Activated CD4-positive, alpha-beta T cell treated with anti-CD3 and anti-CD28 coated beads, Interleukin-2, Interleukin-4, amounts not matched to agents 100 ng/mL and 50 ng/mL, durations not matched to agents 16 hours and 8 hours (primary cell): ENCODE data around the gene ACTR2.
"Not testable (repeated sequence)": the region's sequence is repeated elsewhere in the genome, so short reads cannot be mapped to it uniquely, and the experiment has no call there.

Experiments
- DNase-seq: peaks from one replicate; pipeline ENCODE4 v3.0.0-alpha.2; 2020; ENCODE audit warnings: low spot score

ACTR2 gene

DNA sequence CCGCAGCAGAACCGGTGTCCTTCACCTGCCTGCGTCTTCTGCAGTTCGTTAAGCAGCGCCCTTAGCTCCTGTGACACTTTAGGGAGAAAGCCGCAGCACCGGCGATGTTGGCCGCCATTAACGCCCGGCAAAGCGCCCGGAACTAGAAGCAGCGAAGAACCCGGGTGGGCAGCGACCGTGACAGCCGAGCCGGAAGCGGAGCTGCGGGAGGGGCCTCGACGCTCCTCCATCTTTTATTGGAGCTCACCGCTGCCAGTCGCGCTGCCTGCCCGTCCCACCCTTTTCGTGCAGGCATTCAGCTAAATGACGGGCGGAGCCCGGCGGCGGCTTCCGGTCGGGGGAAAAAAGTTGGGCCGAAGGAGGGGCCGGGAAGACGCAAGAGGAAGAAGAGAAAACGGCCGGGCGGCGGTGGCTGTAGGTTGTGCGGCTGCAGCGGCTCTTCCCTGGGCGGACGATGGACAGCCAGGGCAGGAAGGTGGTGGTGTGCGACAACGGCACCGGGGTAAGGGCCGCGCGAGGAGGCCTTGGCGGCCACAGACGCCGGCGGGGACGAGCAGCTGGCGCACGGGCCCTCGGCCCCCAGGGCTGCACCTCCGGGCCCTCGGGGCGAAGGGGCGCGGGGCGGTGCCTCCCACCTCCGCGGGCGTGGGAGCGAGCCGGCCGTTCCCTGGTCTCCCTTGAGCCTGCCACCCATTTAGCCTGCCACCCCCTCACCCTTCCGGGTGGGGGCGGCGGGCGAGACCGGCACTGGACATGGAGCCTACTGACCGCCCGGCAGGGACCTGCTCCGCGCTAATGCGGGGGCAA is at the start of gene ACTR2:
TSS of gene ACTR2 (plus strand) at position 376 of the 807 bp plus-strand sequence. CDS start at position 455, 79 bp downstream.
- peak; percentile 97 for DNase-seq

DNA sequence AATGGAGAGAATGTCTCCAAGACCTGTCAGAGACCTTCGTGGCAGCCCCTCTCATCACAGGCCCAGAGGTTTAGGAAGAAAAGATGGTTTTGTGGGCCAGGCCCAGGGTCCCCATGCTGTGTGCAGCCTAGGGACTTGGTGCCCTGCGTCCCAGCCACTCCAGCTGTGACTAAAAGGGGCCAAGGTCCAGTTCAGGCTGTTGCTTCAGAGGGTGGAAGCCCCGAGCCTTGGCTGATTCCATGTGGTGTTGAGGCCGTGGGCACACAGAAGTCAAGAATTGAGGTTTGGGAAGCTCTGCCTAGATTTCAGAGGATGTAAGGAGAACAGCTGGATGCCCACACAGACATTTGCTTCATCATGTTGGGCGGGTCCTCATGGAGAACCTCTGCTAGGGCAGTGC is 45.1 kb upstream of the ACTR2 start:
- no peak for DNase-seq

DNA sequence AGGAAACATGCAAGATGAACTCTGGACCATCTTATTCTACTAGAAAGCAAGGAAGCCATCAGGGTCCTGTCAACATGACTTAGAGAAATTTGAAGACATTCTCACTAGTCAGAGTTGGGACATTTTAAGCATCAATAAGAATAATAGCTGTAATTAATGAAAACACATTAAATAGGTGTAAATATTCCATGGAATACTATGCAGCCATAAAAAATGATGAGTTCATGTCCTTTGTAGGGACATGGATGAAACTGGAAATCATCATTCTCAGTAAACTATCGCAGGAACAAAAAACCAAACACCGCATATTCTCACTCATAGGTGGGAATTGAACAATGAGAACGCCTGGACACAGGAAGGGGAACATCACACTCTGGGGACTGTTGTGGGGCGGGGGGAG is 44.2 kb upstream of the ACTR2 start:
- DNase-seq: not testable (repeated sequence)

DNA sequence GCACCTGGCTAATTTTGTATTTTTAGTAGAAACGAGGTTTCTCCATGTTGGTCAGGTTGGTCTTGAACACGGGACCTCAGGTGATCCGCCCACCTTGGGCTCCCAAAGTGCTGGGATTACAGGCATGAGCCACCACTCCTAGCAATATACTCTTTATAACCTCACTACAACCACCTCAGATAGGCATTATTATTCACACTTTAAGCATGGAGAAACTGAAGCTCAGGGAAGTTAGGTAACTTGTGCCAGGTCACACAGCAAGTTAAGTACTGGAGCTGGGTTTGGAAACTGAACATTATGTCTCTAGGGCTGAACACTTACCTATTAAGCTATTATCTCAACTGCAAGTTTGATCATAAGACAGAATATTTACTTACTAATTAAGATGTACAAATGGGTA is 42.6 kb upstream of the ACTR2 start:
- no peak for DNase-seq

DNA sequence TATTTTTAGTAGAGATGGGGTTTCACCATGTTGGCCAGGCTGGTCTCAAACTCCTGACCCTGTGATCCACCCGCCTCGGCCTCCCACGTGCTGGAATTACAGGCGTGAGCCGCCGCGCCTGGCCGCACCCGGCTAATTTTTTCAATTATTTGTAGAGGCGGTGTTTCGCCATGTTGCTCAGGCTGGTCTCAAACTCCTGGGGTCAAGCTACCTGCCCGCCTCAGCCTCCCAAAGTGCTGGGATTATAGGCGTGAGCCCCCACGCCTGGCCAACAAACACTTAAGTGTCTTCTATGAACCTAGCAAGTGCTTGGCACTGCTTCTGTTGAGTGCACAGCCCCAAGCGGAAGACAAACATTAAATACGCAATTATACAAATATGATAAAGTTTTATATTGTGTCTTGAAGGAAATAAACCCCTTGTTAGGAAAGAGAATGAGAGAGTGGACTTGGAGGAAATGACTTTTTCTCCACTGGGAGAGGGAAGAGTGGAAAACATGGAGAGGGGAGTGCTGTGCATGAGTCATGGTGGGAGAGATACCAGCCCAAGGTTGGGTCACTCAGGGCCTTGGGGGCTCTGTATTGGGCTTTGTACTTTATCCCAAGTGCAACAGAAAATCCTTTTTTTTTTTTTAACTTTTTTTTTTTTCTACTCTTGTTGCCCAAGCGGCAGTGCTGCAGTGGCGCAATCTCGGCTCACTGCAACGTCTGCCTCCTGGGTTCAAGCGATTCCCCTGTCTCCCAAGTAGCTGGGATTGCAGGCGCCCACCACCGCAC is 41.4 kb upstream of the ACTR2 start:
- DNase-seq: no peak

DNA sequence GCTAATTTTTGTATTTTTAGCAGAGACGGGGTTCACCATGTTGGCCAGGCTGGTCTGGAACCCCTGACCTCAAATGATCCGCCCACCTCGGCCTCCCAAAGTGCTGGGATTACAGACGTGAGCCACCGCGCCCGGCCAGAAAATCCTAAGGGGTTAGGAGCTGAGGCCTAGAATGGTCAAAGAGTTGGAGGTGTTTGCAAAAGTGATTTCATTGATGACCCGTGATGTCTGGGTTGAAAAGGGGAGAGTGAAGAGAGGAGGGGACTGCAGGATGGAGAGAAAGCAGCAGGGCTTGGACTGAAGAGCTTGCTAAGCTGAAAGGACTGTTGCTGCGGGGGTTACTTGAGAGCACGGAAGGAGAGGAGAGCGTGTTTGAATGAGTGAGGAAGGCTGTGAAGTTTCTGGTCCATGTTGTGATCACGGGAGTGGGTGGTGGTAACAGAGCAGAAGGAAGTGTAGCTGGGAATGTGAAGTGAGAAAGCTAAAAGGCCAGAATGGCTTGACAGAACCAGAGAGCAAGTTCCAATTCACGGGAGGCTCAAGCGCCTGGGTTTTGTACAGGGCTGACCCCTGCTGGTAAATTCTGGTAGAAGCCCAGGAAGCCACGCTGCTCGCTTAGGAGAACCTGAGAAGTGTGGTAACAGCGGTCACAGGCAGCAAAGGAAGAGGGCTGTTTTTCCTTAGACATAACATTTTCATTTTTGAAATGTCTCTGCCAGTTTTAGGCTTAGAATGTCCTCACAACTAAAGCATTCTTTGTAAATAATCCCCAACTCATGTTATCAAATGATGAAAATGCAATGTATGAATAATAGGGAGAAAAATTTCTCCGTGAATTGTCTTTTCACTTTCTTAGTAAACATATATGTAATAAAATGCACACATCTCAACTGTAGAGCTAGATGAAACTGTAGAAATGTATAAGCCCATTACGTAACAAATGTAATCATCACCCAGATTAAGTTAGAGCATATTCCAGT is 40.5 kb upstream of the ACTR2 start:
- DNase-seq: peak; percentile 69

DNA sequence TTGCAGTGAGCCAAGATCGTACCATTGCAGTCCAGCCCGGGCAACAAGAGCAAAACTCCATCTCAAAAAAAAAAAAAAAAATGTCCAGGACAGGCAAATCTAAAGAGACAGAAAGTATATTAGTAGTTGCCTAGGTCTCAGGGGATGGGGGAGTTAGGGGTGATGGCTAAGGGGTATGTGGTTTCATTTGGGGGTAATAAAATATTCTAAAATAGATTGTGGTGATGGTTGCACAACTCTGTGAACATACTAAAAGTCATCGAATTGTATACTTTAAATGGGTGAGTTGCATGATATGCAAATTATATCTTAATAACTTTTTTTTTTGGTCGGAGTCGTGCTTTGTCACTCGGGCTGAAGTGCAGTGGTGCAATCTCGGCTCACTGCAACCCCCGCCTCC is 34.2 kb upstream of the ACTR2 start:
- DNase-seq: no peak

DNA sequence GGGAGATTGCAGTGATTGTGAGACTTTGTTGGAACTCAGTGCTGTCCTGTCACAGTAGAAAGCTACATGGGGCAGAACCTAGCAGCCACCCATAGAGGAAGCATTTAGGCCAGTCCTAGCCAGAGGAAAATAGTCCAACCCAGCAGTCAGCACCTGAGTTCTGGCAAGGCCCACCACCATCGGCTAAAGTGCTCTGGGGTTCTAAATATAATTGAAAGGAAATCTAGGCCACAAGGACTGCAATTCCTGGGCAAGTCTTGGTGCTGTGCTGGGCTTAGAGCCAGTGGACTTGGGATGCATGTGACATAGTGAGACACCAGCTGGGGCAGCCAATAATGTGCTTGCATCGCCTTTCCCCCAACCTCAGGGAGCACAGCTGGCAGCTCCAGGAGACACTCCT is 28.9 kb upstream of the ACTR2 start:
- no peak for DNase-seq

DNA sequence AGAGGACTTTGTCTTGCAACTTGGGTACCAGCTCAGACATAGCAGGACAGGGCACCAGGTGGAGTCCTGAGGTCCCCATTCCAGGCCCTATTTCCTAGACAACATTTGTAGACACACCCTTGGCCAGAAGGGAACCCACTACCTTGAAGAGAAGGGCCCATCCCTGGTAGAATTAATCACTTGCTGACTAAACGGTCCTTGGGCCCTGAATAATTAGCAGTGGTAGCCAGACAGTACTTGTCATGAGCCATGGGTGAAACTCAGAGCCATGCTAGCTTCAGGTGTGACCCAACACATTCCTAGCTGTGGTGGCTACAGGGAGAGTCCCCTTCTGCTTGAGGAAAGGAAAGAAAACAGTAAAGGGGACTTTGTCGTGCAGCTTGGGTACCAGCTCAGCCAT is 28.5 kb upstream of the ACTR2 start:
- DNase-seq: no peak

DNA sequence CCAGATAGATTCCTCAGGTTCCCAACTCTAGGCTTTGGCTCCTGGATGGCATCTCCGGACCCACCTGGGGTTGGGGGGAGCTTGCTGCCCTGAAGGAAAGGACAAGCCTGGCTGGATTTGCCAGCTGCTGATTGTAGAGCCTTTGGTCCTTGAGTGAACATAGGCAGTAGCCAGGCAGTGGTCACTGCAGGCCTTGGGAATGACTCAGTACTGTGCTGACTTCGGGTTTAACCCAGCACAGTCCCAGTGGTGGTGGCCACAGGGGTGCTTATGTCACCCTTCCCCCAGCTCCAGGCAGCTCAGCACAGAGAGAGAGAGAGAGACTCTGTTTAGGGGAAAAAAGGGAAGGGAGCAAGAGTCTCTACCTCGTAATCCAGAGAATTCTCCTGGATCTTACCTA is 27.7 kb upstream of the ACTR2 start:
- DNase-seq: no peak

DNA sequence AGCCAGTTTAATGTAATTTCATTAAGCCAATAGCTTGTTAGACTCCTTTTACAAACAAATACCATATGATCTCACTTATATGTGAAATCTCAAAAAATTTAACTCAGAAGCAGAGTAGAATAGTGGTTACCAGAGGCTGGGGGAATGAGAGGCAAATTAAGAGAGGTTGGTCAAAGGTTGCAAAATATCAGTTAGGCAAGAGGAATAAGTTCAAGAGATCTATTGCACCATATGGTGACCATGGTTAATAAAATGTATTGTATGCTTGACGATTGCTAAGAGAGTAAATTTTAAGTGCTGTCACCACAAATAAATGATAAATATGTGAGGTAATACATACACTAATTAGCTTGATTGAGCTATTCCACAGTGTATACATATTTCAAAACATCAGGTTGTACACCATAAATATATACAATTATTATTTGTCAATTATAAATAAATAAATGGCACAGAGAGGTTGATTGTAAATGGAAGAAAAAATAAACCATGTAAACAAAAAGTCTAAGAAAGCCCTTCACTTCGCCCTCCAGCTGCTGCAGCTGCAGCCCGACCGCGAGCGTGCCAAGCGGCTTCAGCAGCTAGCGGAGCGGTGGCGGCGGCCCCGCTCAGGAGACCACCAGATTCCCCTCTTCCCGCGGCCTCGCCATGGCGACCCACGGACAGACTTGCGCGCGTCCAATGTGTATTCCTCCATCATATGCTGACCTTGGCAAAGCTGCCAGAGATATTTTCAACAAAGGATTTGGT is 23.0 kb upstream of the ACTR2 start:
- no peak for DNase-seq

DNA sequence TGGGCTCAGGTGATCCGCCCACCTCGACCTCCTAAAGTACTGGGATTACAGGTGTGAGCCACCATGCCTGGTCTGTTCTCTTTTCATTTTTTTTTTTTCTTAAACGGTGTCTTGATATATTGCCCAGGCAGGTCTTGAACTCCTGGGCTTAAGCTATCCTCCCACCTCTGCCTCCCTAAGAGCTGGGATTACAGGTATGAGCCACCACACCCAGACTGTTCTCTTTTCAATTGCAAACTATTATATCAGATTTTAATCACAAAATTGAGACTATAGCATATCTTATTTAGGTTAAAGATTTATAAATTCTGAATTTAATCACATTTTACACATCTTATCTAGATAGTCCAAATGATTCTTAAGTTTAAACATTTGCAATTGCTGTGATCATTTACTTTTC is 15.5 kb upstream of the ACTR2 start:
- no peak for DNase-seq

DNA sequence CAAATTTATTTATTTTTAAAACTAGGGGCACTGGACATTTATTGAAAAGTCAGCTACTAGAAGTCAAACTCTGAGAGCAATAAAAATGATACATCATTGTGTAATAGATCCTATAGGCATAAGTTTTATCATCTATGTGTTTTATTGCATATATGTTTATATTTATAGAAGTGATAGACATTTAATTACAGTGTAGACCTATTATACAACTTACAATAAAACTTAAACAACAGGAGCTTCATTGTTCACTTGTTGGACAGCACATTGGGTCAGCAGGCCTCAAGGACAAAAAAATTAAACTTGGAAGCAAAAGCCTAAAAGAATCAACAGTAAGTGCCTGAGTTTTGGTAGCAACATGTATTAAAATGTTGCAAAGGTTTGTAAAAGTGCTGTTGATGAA is 15.0 kb upstream of the ACTR2 start:
- DNase-seq: no peak

DNA sequence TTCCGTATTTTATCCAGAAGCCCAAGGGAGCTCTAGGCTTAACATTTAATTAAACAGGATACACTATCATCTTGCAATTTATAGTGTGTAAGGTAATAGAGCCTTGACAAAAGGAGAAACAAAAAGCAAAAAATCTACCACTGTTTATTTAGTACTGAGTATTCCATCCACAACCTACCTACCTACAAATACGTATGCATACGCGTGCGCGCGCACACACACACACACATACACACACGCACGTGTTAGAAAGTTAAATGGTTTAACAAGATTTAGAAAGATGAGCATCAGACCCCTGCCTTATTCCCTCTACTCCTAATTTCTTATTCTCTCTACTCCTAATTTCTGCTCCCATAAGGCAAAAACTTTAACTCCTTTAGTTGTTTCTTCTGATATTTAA is 14.6 kb upstream of the ACTR2 start:
- DNase-seq: no peak

DNA sequence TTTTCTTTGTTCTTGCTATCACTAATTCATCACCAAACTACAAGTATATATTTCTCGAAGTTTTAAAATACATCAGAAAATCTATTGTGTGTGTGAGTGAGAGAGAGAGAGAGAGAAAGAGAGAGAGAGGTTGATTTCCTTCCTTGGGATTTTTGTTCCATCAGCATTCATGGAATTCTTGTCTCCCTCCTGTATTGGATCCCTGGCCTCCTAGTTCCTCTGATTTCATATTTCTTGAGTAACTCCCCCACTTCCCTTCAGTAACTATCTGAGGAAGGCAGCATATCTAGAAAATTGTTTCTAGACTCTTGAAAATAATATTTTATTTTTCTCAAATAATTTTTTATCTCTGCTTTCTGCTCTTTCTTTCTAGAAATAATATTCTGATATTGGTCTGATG is 13.3 kb upstream of the ACTR2 start:
- no peak for DNase-seq

DNA sequence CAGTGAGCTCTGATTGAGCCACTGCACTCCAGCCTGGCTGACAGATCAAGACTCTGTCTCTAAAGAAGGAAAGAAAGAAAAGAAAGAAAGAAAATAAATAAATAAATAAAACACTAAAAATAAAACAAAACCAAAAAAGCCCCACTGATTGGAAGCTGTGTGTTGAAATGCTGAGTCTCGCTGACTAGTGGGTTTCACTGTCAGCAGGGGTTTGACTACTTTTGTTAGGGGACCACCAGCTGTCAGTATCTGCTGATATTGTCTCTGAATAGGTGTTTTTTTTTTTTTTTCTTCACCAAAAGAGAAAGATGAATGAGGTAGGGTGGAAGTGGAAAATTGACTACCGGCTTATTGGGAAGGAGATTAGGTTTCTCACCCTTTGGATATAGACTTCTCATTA is 12.8 kb upstream of the ACTR2 start:
- no peak for DNase-seq

DNA sequence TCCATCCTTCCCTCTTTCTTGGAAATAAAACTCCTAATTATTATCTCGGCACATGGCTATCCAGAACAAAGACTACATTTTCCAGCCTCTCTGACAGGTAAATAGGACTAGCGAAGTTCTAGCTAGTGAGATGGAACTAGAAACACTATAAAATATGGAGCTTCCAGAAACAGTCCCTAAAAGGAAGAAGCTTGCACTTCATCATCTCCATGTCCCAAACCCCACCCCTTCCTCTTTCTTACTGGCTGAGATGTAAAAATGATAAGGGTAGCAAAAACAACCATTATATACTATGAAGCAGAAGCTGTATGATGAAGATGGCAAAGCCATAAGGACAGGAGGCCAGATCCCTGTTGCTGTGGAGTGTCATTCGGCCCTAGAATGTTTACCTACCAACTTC is 11.7 kb upstream of the ACTR2 start:
- DNase-seq: no peak

DNA sequence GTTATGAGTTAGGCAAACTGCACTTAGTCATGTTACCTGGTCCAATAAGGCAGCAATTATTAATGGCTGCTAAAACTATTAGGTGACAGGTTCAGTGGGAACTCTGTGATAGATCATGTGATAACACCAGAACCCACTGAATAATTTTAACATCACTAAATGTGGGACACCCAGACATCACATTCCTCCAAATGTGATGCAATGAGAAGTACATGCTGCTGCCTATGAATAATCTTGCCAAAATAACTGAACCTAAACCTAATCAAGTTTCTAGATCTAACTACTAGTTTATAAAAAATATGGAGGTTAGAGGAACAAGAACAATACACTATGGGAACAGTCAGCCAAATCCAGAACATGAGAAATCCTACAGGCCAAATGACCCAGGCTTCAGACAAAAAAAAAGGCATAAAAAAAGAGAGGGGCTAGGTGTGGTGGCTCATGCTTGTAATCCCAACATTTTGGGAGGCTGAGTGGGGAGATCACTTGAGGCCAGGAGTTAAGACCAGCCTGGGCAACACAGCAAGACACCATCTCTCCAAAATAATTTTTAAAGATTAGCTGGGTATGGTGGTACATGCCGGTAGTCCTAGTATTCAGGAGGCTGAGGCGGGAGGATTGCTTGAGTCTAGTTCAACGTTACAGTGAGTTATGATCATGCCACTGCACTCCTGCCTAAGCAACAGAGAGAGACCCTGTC is 7.0 kb upstream of the ACTR2 start:
- no peak for DNase-seq

DNA sequence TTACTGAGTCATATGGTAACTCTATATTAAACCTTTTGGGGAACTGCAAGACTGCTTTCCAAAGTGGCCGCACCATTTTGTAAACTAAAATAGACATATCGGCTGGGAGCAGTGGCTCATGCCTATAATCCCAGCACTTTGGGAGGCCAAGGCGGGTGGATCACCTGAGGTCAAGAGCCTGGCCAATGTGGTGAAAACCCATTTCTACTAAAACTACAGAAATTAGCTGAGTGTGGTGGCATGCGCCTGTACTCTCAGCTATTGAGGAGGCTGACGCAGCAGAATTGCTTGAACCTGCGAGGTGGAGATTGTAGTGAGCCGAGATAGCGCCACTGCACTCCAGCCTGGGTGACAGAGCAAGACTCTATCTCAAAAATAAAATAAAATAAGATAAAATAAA is 6.4 kb upstream of the ACTR2 start:
- not testable (repeated sequence) for DNase-seq

DNA sequence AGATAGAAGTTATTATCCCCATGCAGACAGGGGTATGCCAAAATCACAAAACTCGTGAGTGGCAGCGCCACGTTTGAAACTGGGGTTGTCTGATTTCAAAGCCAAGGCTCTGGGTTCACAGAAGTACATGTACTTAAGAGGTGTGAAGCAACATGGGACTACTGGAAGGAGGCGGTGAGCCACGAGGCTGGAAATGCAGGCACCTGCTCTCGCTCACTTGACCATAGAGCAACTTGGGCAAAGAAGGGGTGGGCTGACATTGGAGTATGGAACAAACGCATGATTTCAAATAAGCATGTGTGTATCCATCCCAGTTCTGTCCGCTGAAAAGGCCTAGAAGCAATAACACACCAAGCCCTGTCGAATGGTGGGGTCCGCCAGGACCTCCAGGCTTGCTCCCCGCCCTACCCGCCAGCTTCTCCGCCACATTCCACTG is 593 bp upstream of the ACTR2 start:
- no peak for DNase-seq

DNA sequence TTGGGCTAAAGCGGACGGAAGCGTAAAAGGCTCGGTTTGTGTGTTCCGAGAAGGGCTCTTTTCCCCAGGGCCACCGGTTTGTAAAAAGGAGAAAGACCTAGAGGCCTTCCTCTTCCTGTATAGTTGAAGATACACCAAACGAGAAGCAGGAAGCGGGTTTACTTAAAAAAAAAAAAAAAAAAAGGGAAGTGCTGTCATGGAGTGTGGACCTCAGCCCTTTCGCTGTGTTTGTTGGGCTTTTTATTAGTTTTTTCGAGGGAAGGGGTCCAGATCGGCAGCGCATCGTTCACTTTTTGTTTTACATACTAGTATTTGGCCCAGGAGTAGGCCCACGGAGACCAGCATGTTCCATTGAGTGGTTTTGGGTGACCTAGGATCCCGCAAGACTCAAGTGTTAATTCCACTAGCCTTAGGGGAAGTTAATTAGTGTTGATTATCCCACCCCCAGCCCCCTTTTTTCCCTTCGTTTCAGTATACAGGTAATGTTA is 676 bp downstream of the ACTR2 start:
- peak; percentile 68 for DNase-seq
